ENCODE results near the gene FAM131A.

Gene FAM131A

DNA sequence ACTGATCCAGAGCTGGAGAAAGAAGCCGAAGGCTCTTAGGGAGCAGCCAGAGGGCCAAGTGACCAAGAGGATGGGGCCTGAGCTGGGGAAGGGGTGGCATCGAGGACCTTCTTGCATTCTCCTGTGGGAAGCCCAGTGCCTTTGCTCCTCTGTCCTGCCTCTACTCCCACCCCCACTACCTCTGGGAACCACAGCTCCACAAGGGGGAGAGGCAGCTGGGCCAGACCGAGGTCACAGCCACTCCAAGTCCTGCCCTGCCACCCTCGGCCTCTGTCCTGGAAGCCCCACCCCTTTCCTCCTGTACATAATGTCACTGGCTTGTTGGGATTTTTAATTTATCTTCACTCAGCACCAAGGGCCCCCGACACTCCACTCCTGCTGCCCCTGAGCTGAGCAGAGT is 52.0 kb downstream of the FAM131A start:
- Mint-ChIP-seq H3K36me3 (ENCODE audit: low read depth) (no peaks in the 10 kb centered on the region), H3K27ac (no peak overlapping the region), H3K4me1 (ENCODE audit: low read depth) (no peaks in the 10 kb centered on the region), H3K27me3 (peaks cover 18% of the 10 kb centered on the region), H3K9me3 (no peaks in the 10 kb centered on the region), H3K4me3 (no peak overlapping the region)
- no peak for DNase-seq

DNA sequence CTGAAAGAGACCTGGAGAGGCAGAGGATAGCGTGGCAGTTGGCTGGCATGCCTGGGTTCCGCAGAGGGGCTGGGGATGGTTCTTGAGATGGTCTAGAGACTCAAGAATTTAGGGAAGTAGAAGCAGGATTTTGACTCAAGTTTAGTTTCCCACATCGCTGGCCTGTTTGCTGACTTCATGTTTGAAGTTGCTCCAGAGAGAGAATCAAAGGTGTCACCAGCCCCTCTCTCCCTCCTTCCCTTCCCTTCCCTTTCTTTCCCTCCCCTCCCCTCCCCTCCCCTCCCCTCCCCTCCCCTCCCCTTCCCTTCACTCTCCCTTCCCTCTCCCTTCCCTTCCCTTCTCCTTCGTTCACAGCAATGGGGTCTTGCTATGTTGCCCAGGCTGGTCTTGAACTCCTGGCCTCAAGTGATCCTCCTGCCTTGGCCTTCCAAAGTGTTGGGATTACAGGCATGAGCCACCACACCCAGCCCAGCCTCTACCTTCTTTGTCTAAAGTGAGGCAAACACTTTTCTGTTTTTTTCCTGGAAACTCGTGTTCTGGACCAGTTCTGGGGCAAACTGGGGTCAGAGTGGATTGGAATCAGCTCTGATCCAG is 52.6 kb downstream of the FAM131A start:
- H3K27me3 Mint-ChIP-seq: peaks cover 14% of the 10 kb centered on the region
- H3K4me3 Mint-ChIP-seq: no peak overlapping the region
- H3K36me3 Mint-ChIP-seq (ENCODE audit: low read depth): no peaks in the 10 kb centered on the region
- H3K4me1 Mint-ChIP-seq (ENCODE audit: low read depth): no peaks in the 10 kb centered on the region
- H3K27ac Mint-ChIP-seq: no peak overlapping the region
- H3K9me3 Mint-ChIP-seq: no peaks in the 10 kb centered on the region
- DNase-seq: no peak

DNA sequence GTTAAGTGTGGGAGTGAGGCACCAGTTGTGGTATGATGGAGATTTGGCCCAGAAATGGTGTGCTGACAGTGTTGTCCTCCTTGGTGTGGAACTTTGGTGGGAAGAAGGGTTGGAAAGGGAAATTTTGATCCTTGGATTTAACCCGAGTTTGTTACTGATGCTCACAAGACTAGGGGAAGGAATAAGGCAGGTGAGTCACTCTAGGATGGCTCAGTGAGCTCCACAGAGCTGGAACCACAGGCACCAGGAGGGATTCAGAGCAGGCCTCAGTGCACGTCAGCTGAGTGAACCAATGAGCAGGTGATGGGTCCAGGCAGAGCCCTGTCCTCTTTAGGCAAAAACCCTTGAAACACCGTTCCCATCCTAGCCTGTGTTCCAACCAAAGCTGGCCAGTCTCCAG is 53.9 kb downstream of the FAM131A start:
- peaks cover 4% of the 10 kb centered on the region for H3K27me3 Mint-ChIP-seq
- no peak overlapping the region for H3K4me3 Mint-ChIP-seq
- no peaks in the 10 kb centered on the region for H3K36me3 Mint-ChIP-seq (ENCODE audit: low read depth)
- no peak overlapping the region for H3K27ac Mint-ChIP-seq
- H3K9me3 Mint-ChIP-seq: no peaks in the 10 kb centered on the region
- no peak for DNase-seq
- no peaks in the 10 kb centered on the region for H3K4me1 Mint-ChIP-seq (ENCODE audit: low read depth)

DNA sequence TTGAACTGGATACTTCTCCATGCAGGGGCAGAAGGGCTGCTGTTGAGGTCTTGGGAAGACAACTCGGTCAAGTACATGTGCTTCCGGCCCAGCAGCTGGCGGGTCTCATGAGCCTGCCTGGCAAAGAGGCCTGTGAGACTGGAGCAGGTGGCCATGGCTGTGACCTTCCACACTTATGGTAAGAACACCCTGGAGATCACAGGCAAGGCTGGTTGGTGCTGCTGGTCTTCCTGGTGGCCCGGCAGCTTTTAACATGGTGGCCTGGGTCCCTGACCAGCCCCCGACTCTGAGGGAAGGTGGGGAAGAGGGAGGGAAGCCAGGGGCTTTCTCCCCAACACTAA is 57.9 kb downstream of the FAM131A start:
- H3K36me3 Mint-ChIP-seq (ENCODE audit: low read depth): no peaks in the 10 kb centered on the region
- H3K27me3 Mint-ChIP-seq: peaks cover 4% of the 10 kb centered on the region
- no peak overlapping the region for H3K27ac Mint-ChIP-seq
- no peak overlapping the region for H3K4me3 Mint-ChIP-seq
- no peaks in the 10 kb centered on the region for H3K4me1 Mint-ChIP-seq (ENCODE audit: low read depth)
- DNase-seq: no peak
- no peaks in the 10 kb centered on the region for H3K9me3 Mint-ChIP-seq
